Thyroid gland (tissue), 4 donors: Measurements from ENCODE around the gene TFF2. TPM values are rescaled to one million over a fixed set of nuclear protein-coding genes. Genes with fewer than 3 reads are reported as not detected.

Experiments
- DNase-seq, 2 donors: peaks; one replicate each; pipeline ENCODE4 v3.0.0-alpha.2; 2019
- H3K27ac ChIP-seq, 3 donors: fragments of 200-600 bp; sonication (generic); 1 replicate in 2 of 3; 2 replicates in 1 of 3; pipeline ENCODE4 v1.5.1; 2016 to 2019; ENCODE audit warnings: mild to moderate bottlenecking in 1 of 3, moderate library complexity in 1 of 3
- H3K27me3 ChIP-seq: fragments of 200-600 bp; sonication (generic); one replicate; pipeline ENCODE4 v1.5.1; 2019
- H3K36me3 ChIP-seq, 2 donors: fragments of 200-600 bp; sonication (generic); one replicate each; pipeline ENCODE4 v1.5.1; 2016 to 2019
- H3K4me1 ChIP-seq, 2 donors: fragments of 200-600 bp; sonication (generic); one replicate each; pipeline ENCODE4 v1.5.1; 2017 to 2019
- H3K4me3 ChIP-seq, 3 donors: fragments of 200-600 bp; sonication (generic); replicated peaks in 1 of 3; 1 replicate in 2 of 3; 2 replicates in 1 of 3; pipeline ENCODE4 v1.5.1; 2016; ENCODE audit warnings: mild to moderate bottlenecking in 1 of 3
- H3K9me3 ChIP-seq: fragments of 200-600 bp; sonication (generic); one replicate; pipeline ENCODE4 v1.5.1; 2017
- POLR2A ChIP-seq, 2 donors: fragments of 450-650 bp; IDR thresholded peaks; one replicate each; pipeline ENCODE4 v1.6.1; 2017; ENCODE audit warnings: antibody characterized with exemption in 2 of 2, mild to moderate bottlenecking in 2 of 2, moderate library complexity in 1 of 2
- WGBS, 2 donors: methylation state at CpG; one replicate each; pipeline ENCODE4 v1.1.5; 2017; 5-methylcytosine and 5-hydroxymethylcytosine counted together
- intact Hi-C: fragments of 100-400 bp; cut with DNase I; formaldehyde crosslinking; loops from one replicate; pipeline ENCODE4 v1.15.1; 2023
- total RNA-seq, 4 donors: library from RNA; depleted of rRNA; stranded (reverse); fragments of >200 nt; gene quantifications; one replicate each; pipeline ENCODE4 v1.2.3, GENCODE V29; 2016
- TF ChIP-seq, protein P1 (sequence below), 6 experiments: fragments of 200-600 bp in 3 of 6; fragments of 450-650 bp in 3 of 6; sonication (generic) in 3 of 6; IDR thresholded peaks; one replicate each; pipeline ENCODE4 v1.5.1; 2016 to 2019; ENCODE audit warnings: antibody characterized with exemption in 6 of 6, mild to moderate bottlenecking in 2 of 6, inconsistent platforms in 1 of 6, moderate library complexity in 1 of 6

The TFF2 gene
- total RNA-seq, 4 donors from 2014 or later: 2.5 to 14.3 TPM; not detected in 2

DNA sequence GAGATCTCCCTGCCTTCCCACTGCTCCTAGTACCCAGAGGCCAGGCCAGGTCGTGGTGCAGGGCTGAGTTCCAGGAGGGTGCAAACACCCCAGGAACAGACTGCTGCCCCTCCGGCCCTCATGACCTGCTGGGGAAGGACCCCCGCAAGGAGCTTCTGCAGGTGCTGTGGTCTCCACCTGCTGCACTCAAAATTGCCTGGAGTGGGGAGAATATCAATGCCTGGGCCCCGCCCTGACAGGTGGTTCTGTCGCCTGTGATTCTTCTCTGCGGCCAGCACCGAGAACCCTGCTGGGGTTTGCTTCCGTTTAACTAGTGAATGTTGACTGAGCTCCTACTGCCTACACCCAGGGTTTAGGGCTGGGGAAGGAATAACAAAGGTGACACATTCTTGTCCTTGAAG is 33.5 kb downstream of the TFF2 start:
- Histone ChIP-seq H3K4me3 (no peak overlapping the region), H3K27ac (no peak overlapping the region), H3K9me3 (no peaks in the 10 kb centered on the region), H3K27me3 (no peaks in the 10 kb centered on the region), H3K36me3 (no peaks in the 10 kb centered on the region), H3K4me1 (peaks cover 22 to 44% of the 10 kb centered on the region in 2 donors)
- TF ChIP-seq, protein P1, sequence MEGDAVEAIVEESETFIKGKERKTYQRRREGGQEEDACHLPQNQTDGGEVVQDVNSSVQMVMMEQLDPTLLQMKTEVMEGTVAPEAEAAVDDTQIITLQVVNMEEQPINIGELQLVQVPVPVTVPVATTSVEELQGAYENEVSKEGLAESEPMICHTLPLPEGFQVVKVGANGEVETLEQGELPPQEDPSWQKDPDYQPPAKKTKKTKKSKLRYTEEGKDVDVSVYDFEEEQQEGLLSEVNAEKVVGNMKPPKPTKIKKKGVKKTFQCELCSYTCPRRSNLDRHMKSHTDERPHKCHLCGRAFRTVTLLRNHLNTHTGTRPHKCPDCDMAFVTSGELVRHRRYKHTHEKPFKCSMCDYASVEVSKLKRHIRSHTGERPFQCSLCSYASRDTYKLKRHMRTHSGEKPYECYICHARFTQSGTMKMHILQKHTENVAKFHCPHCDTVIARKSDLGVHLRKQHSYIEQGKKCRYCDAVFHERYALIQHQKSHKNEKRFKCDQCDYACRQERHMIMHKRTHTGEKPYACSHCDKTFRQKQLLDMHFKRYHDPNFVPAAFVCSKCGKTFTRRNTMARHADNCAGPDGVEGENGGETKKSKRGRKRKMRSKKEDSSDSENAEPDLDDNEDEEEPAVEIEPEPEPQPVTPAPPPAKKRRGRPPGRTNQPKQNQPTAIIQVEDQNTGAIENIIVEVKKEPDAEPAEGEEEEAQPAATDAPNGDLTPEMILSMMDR (IDR thresholded peaks at IDR 0.05): no peak
- no peak for TF ChIP-seq POLR2A (IDR thresholded peaks at IDR 0.05)
- no peak for DNase-seq
- intact Hi-C loops: loop anchor here (10.0 kb wide), 1 partner anchor 67 kb away; no protein-coding TSS in a partner anchor
- WGBS, 2 donors: 72 to 87% methylated on average over 7 to 8 of the region's 8 CpGs

DNA sequence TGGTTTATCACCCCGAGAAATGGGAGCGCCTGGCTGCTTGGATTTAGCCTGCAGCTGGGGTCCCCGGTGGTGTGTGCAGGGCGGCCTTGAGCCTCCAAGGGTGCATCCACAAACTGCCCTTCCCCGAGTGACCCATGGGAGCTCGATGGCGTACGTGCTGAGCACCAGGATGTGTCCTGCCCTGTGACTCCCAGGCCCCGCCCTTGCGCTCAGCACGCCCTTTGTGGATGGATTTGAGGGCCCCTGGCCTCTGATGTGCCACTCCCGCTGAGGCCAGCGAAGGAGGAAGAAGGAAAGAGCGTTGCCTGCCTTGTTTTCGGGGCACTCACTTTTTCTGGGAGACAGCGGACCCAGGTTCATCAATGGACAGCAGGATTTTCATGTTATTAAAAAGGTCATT is 33.9 kb downstream of the TFF2 start:
- DNase-seq: no peak
- no peak for TF ChIP-seq POLR2A (IDR thresholded peaks at IDR 0.05)
- TF ChIP-seq, protein P1 (IDR thresholded peaks at IDR 0.05): no peak
- H3K4me3 ChIP-seq: no peak overlapping the region
- peaks cover 27 to 47% of the 10 kb centered on the region in 2 donors for H3K4me1 ChIP-seq
- H3K36me3 ChIP-seq: peaks cover 0 to under 1% of the 10 kb centered on the region in 2 donors
- peak overlapping the region; percentile 83 to 95 (median 92) for H3K27ac ChIP-seq
- no peaks in the 10 kb centered on the region for H3K27me3 ChIP-seq
- intact Hi-C loops: loop anchor here (10.0 kb wide), 1 partner anchor 68 kb away; no protein-coding TSS in a partner anchor
- 93 to 95% methylated on average over 12 to 13 of the region's 16 CpGs for WGBS, 2 donors
- H3K9me3 ChIP-seq: no peaks in the 10 kb centered on the region

DNA sequence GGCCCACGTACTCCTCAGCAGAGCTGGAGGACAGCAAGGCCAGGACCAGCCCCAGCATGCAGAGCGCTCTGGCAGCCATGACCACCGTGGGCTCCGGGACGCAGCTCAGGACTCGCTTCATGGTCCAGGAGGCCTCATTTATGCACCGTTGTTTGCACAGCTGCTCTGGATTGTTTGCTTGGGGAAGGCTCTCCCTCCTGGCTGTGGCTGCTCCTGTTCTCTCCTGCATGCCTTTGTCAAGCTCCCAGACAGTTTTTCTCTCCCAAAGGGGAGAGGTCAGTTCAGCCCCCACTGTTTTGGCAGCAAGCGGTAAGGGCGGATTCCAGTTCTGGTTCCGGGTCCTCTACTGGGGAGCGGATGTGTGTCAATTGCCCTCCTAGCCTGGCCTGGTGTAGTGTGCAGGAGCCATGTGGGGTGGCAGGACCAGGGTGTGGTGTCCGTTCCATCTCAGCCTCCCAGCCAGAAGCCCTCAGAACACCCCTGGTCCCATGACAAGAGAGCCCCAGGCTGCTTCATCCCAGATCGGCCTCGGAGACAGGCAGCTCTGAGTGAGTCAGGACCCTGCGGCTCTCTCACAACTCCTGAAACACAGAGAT is 35.4 kb downstream of the TFF2 start, which contains the start of gene TFF3:
Gene TFF3 (minus strand): TSS at position 114 of the 596 bp plus-strand sequence. CDS start 35 bp downstream, at position 79.
- H3K9me3 ChIP-seq: no peaks in the 10 kb centered on the region
- H3K4me3 ChIP-seq: peak within 1 kb of the TSS in 2 of 3 donors; percentile 7 to 18
- WGBS, 2 donors: 26 to 36% methylated on average over 13 to 15 of the region's 15 CpGs
- peak within 1 kb of the TSS; percentile 83 to 95 (median 92) for H3K27ac ChIP-seq
- peak; percentile 89 to 92 for DNase-seq
- no peaks in the 10 kb centered on the region for H3K27me3 ChIP-seq
- intact Hi-C loops: loop anchor here (10.0 kb wide), 1 partner anchor 69 kb away; no protein-coding TSS in a partner anchor
- peaks cover 0 to 8% of the 10 kb centered on the region in 2 donors for H3K36me3 ChIP-seq
- H3K4me1 ChIP-seq: peaks cover 35 to 53% of the 10 kb centered on the region in 2 donors
- TF ChIP-seq, protein P1 (IDR thresholded peaks at IDR 0.05): peak in 1 of 6 experiments; percentile 3
- TF ChIP-seq POLR2A (IDR thresholded peaks at IDR 0.05): peak in 1 of 2 donors; percentile 94

- intact Hi-C loops: loop anchor here (10.0 kb wide), 1 partner anchor 70 kb away; no protein-coding TSS in a partner anchor
- no peaks in the 10 kb centered on the region for H3K9me3 ChIP-seq
- TF ChIP-seq, protein P1 (IDR thresholded peaks at IDR 0.05): no peak
- no peak for TF ChIP-seq POLR2A (IDR thresholded peaks at IDR 0.05)
- H3K27me3 ChIP-seq: no peaks in the 10 kb centered on the region
- peaks cover 41 to 59% of the 10 kb centered on the region in 2 donors for H3K4me1 ChIP-seq
- 56 to 63% methylated on average over 6 of the region's 6 CpGs for WGBS, 2 donors
- DNase-seq: no peak
- peak overlapping the region; percentile 83 to 95 (median 92) for H3K27ac ChIP-seq
- peak overlapping the region in 2 of 3 donors; percentile 7 to 18 for H3K4me3 ChIP-seq
- H3K36me3 ChIP-seq: peaks cover 0 to 8% of the 10 kb centered on the region in 2 donors
These were observed 36.0 kb downstream of the TFF2 start for GRCh38 chr21:42314616-42315295.
